ENCODE measurements around the gene FDXACB1. TPM values are rescaled to one million over a fixed set of nuclear protein-coding genes. Genes with fewer than 3 reads are reported as not detected.

FDXACB1 gene
- total and polyA plus RNA-seq, 3 donors from 2014 or later, result 7.2 to 7.8 (median 7.4) TPM

- WGBS, 2 donors, result 84 to 87% methylated on average over 2 of the region's 2 CpGs
- no peaks in the 10 kb centered on the region for H3K27me3 ChIP-seq
- DNase-seq, result no peak
- no peaks in the 10 kb centered on the region for H3K36me3 ChIP-seq (ENCODE audit: low read depth, missing control alignments)
- H3K9me3 ChIP-seq, result no peaks in the 10 kb centered on the region
- no peak for TF ChIP-seq POLR2A (IDR thresholded peaks at IDR 0.05)
- TF ChIP-seq, protein P1, sequence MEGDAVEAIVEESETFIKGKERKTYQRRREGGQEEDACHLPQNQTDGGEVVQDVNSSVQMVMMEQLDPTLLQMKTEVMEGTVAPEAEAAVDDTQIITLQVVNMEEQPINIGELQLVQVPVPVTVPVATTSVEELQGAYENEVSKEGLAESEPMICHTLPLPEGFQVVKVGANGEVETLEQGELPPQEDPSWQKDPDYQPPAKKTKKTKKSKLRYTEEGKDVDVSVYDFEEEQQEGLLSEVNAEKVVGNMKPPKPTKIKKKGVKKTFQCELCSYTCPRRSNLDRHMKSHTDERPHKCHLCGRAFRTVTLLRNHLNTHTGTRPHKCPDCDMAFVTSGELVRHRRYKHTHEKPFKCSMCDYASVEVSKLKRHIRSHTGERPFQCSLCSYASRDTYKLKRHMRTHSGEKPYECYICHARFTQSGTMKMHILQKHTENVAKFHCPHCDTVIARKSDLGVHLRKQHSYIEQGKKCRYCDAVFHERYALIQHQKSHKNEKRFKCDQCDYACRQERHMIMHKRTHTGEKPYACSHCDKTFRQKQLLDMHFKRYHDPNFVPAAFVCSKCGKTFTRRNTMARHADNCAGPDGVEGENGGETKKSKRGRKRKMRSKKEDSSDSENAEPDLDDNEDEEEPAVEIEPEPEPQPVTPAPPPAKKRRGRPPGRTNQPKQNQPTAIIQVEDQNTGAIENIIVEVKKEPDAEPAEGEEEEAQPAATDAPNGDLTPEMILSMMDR (IDR thresholded peaks at IDR 0.05), result no peak
- no peaks in the 10 kb centered on the region for H3K4me1 ChIP-seq
- intact Hi-C loops (cut with DNase I; ENCODE audit: low total_unique reads), result no loop called here
- H3K4me3 ChIP-seq, result no peak overlapping the region
- no peak overlapping the region for H3K27ac ChIP-seq
Measured at GRCh38 chr11:111826322-111826950, 52.5 kb downstream of the FDXACB1 start.

Small RNA genes lying within 50 kb of the gene (small RNA-seq; reads per million reads assigned to genes)
- gene C11orf52 (0 reads per million in 2 donors), gene GNG5P3 (0 to 0.09 reads per million in 2 donors), gene RNA5SP351 (0 reads per million in 2 donors), gene RPL37AP8 (0 reads per million in 2 donors)

Other genes starting within 250 kb of the FDXACB1 start
- gene PPP2R1B, start 112.8 kb downstream of the FDXACB1 start, total RNA-seq, result 10 to 100 TPM; 67.2 to 75.8 TPM
- 115 TPM for gene PPP2R1B, start 112.8 kb downstream of the FDXACB1 start, polyA plus RNA-seq (ENCODE audit: insufficient read depth, low read depth, low replicate concordance)
- 10 to 100 TPM; 41.3 to 42.0 TPM for gene ALG9, start 7.6 kb downstream of the FDXACB1 start, total RNA-seq
- 40.1 TPM for gene ALG9, start 7.6 kb downstream of the FDXACB1 start, polyA plus RNA-seq (ENCODE audit: insufficient read depth, low read depth, low replicate concordance)
- gene CFAP68, start 376 bp upstream of the FDXACB1 start, total RNA-seq, result 10 to 100 TPM; 62.7 to 68.5 TPM
- gene CFAP68, start 376 bp upstream of the FDXACB1 start, polyA plus RNA-seq (ENCODE audit: insufficient read depth, low read depth, low replicate concordance), result 103 TPM
- 10 to 100 TPM; 18.4 to 20.6 TPM for gene CRYAB, start 32.6 kb upstream of the FDXACB1 start, total RNA-seq
- 116 TPM for gene CRYAB, start 32.6 kb upstream of the FDXACB1 start, polyA plus RNA-seq (ENCODE audit: insufficient read depth, low read depth, low replicate concordance)
- not detected for gene HSPB2, start 33.6 kb upstream of the FDXACB1 start, total RNA-seq
- 6.0 TPM for gene HSPB2, start 33.6 kb upstream of the FDXACB1 start, polyA plus RNA-seq (ENCODE audit: insufficient read depth, low read depth, low replicate concordance)
- 1 to 10 TPM; 1.4 to 2.0 TPM for gene C11orf52, start 39.7 kb upstream of the FDXACB1 start, total RNA-seq
- 1.6 TPM for gene C11orf52, start 39.7 kb upstream of the FDXACB1 start, polyA plus RNA-seq (ENCODE audit: insufficient read depth, low read depth, low replicate concordance)
- gene DIXDC1, start 58.2 kb upstream of the FDXACB1 start, total RNA-seq, result 10 to 100 TPM; 21.8 to 26.6 TPM
- gene DIXDC1, start 58.2 kb upstream of the FDXACB1 start, polyA plus RNA-seq (ENCODE audit: insufficient read depth, low read depth, low replicate concordance), result 49.5 TPM
- gene DLAT, start 146.2 kb upstream of the FDXACB1 start, total RNA-seq, result 10 to 100 TPM; 20.9 to 21.9 TPM
- 23.2 TPM for gene DLAT, start 146.2 kb upstream of the FDXACB1 start, polyA plus RNA-seq (ENCODE audit: insufficient read depth, low read depth, low replicate concordance)
- 10 to 100 TPM; 31.2 to 59.5 TPM for gene PIH1D2, start 194.9 kb upstream of the FDXACB1 start, total RNA-seq
- gene PIH1D2, start 194.9 kb upstream of the FDXACB1 start, polyA plus RNA-seq (ENCODE audit: insufficient read depth, low read depth, low replicate concordance), result 97.8 TPM
- gene NKAPD1, start 195.1 kb upstream of the FDXACB1 start, total RNA-seq, result 10 to 100 TPM; 14.8 to 20.8 TPM
- 18.7 TPM for gene NKAPD1, start 195.1 kb upstream of the FDXACB1 start, polyA plus RNA-seq (ENCODE audit: insufficient read depth, low read depth, low replicate concordance)
- gene TIMM8B, start 207.6 kb upstream of the FDXACB1 start, total RNA-seq, result 10 to 100 TPM; 50.9 to 61.3 TPM
- gene TIMM8B, start 207.6 kb upstream of the FDXACB1 start, polyA plus RNA-seq (ENCODE audit: insufficient read depth, low read depth, low replicate concordance), result 72.4 TPM
- gene SDHD, start 207.7 kb upstream of the FDXACB1 start, total RNA-seq, result 10 to 100 TPM; 48.7 to 60.5 TPM
- 75.9 TPM for gene SDHD, start 207.7 kb upstream of the FDXACB1 start, polyA plus RNA-seq (ENCODE audit: insufficient read depth, low read depth, low replicate concordance)

Data from testis (tissue), 3 donors.